DOHH2 (cell line): ENCODE measurements around the gene NAP1L5.

Experiments
- H3F3A ChIP-seq: fragments of 200-600 bp; sonication (generic), shearing (Covaris generic); 2 replicates; pipeline ENCODE4 v1.6.0; 2016; ENCODE audit warnings: antibody characterized with exemption, mild to moderate bottlenecking; ENCODE audit not compliant: control insufficient read depth, insufficient read depth
- H3K27ac ChIP-seq: fragments of 200-600 bp; sonication (generic); 2 replicates; pipeline ENCODE4 v1.5.1; 2014; ENCODE audit warnings: low read depth, mild to moderate bottlenecking, low read length, moderate library complexity
- H3K27me3 ChIP-seq: fragments of 200-600 bp; sonication (generic); 2 replicates; pipeline ENCODE4 v1.6.1; 2014; ENCODE audit warnings: mild to moderate bottlenecking, low read length, mixed read lengths; ENCODE audit not compliant: control insufficient read depth
- H3K36me3 ChIP-seq: fragments of 200-600 bp; sonication (generic); 2 replicates; pipeline ENCODE4 v1.6.1; 2014; ENCODE audit warnings: mild to moderate bottlenecking, low read length, moderate library complexity, mixed read lengths; ENCODE audit not compliant: control insufficient read depth
- H3K4me1 ChIP-seq: fragments of 200-600 bp; sonication (generic); 2 replicates; pipeline ENCODE4 v1.6.1; 2014; ENCODE audit warnings: mild to moderate bottlenecking, low read length, mixed read lengths; ENCODE audit not compliant: control insufficient read depth
- H3K4me2 ChIP-seq: fragments of 200-600 bp; sonication (generic); 2 replicates; pipeline ENCODE4 v1.6.0; 2014; ENCODE audit warnings: mild to moderate bottlenecking, low read length, moderate library complexity
- H3K4me3 ChIP-seq: fragments of 200-600 bp; sonication (generic); 2 replicates; pipeline ENCODE4 v1.5.1; 2014; ENCODE audit warnings: mild to moderate bottlenecking, low read length, mixed read lengths
- H3K79me2 ChIP-seq: fragments of 200-600 bp; sonication (generic); 2 replicates; pipeline ENCODE4 v1.6.1; 2014; ENCODE audit warnings: mild to moderate bottlenecking, low read length, mixed read lengths; ENCODE audit not compliant: control insufficient read depth
- H3K9me2 ChIP-seq: fragments of 200-600 bp; sonication (generic); replicated peaks from 2 replicates; pipeline ENCODE4 v1.6.1; 2014; ENCODE audit warnings: mild to moderate bottlenecking, low read length, mixed read lengths; ENCODE audit not compliant: control insufficient read depth
- H3K9me3 ChIP-seq: fragments of 200-600 bp; sonication (generic); 2 replicates; pipeline ENCODE4 v1.6.1; 2014; ENCODE audit warnings: antibody characterized with exemption, low read length, mixed read lengths; ENCODE audit not compliant: control insufficient read depth, insufficient read depth
- H4K20me1 ChIP-seq: fragments of 200-600 bp; sonication (generic); 2 replicates; pipeline ENCODE4 v1.6.0; 2014; ENCODE audit warnings: low read depth, mild to moderate bottlenecking, antibody characterized with exemption, low read length, moderate library complexity; ENCODE audit not compliant: control insufficient read depth, insufficient read depth
- CTCF ChIP-seq: fragments of 200-600 bp; sonication (generic); IDR thresholded peaks from one replicate; pipeline ENCODE4 v1.5.1; 2014; ENCODE audit warnings: antibody characterized with exemption, mild to moderate bottlenecking, low read depth, low read length; ENCODE audit not compliant: poor library complexity, severe bottlenecking
- EZH2phosphoT487 ChIP-seq: fragments of 200-600 bp; sonication (generic); IDR thresholded peaks from 2 replicates; pipeline ENCODE4 v1.6.1; 2017; ENCODE audit warnings: borderline replicate concordance, mild to moderate bottlenecking, antibody characterized with exemption, low read length, moderate library complexity, mixed read lengths

NAP1L5 gene

DNA sequence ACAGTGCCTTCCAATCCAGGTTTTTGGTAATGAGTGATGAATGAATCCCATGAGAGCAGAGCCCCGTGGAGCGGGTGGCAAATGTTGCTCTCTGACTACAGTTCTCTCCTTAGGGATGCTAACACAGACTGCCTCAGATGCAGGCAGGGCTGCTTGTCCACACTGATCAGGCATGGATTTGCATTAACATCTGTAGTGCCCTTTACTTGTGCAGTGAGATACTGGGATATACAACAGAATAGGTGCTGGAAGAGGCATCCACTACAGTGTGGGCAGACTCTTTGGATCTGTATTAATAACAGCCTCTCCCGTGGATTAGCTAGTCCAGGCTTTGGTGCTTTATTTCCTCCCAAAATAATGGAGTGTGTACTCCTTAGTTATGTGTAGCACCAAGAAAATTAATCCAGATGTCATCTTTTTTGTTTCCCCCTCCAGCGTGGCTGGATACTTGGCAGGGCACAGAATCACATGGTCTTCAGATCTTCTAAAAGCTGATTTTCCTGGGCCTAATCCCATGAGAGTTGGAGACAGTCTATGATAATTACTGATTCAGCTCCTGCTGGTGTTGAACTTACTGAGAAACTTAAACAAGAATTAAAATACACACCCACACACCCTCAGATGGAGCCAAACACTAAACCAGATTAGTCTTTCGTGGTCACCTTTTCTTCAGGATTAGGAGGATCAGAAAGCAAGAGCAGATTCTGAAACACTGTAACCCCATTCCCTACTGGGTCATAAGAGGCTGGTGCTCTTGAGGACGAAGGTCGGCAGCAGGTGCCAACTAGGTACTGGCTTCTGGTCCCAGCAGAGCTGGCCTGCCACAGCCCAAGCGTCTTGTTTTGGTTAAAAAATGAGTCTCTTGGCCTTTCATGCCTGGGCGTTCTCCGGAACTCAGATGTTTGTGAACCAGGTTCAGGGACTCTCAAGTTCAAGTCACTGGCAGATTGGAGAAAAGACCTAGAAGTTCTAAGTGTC is 23.1 kb upstream of the NAP1L5 start:
- peaks cover 3% of the 10 kb centered on the region; the same call in 1 of the 2 replicates for H3K9me3 ChIP-seq
- no peaks in the 10 kb centered on the region for H3F3A ChIP-seq
- H3K9me2 ChIP-seq: no peaks in the 10 kb centered on the region
- no peak overlapping the region for H3K27ac ChIP-seq
- H3K79me2 ChIP-seq: no peaks in the 10 kb centered on the region
- H3K27me3 ChIP-seq: no peaks in the 10 kb centered on the region
- TF ChIP-seq CTCF (no peak), EZH2phosphoT487 (no peak)
- no peak overlapping the region for H3K4me3 ChIP-seq
- no peaks in the 10 kb centered on the region for H4K20me1 ChIP-seq
- no peaks in the 10 kb centered on the region for H3K4me1 ChIP-seq
- no peaks in the 10 kb centered on the region for H3K36me3 ChIP-seq
- no peak overlapping the region for H3K4me2 ChIP-seq

DNA sequence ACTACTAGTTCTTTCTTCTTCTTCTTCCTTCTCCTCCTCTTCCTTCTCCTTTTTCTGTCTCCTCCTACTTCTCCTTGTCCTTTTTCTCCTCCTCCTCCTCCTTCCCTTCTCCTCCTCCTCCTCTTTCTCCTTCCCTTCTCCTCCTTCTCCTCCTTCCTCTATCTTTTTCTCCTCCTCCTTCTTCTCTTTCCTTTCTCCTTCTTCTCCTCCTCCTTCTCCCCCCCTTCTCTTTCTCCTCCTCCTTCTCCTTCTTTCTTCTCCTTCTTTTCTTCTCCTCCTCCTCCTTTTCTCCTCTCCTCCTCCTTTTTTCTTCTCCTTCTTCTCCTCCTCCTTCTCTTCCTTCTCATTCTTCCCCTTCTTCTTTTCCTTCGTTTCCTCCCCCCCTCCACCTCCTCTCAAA is 21.8 kb upstream of the NAP1L5 start:
- Histone ChIP-seq H3K27ac (no peak overlapping the region), H3K9me2 (no peaks in the 10 kb centered on the region), H3K79me2 (no peaks in the 10 kb centered on the region), H3K4me2 (no peak overlapping the region), H4K20me1 (no peaks in the 10 kb centered on the region), H3K9me3 (peaks cover 3% of the 10 kb centered on the region; the same call in 1 of the 2 replicates), H3K27me3 (no peaks in the 10 kb centered on the region), H3K4me1 (no peaks in the 10 kb centered on the region), H3F3A (no peaks in the 10 kb centered on the region), H3K4me3 (no peak overlapping the region), H3K36me3 (no peaks in the 10 kb centered on the region)
- no peak for TF ChIP-seq EZH2phosphoT487
- no peak for TF ChIP-seq CTCF

- Histone ChIP-seq H3K9me3 (peaks cover 3% of the 10 kb centered on the region; the same call in 1 of the 2 replicates), H3K4me1 (no peaks in the 10 kb centered on the region), H3K36me3 (no peaks in the 10 kb centered on the region), H3K79me2 (no peaks in the 10 kb centered on the region), H3K9me2 (no peaks in the 10 kb centered on the region), H3F3A (no peaks in the 10 kb centered on the region), H3K4me2 (no peak overlapping the region), H4K20me1 (no peaks in the 10 kb centered on the region), H3K27me3 (no peaks in the 10 kb centered on the region), H3K4me3 (no peak overlapping the region), H3K27ac (no peak overlapping the region)
- TF ChIP-seq CTCF: no peak
- TF ChIP-seq EZH2phosphoT487: no peak
These were observed 20.5 kb upstream of the NAP1L5 start for GRCh38 chr4:88718098-88718497.
